Esophagus muscularis mucosa (tissue), 4 donors: ENCODE measurements around the gene PLXDC1. TPM values are rescaled to one million over a fixed set of nuclear protein-coding genes. Genes with fewer than 3 reads are reported as not detected.

Experiments used
- DNase-seq: peaks from one replicate; pipeline ENCODE4 v3.0.0-alpha.2; 2017; ENCODE audit errors: extremely low spot score
- H3K27ac ChIP-seq, 4 donors: fragments of 200-600 bp; sonication (generic); replicated peaks in 1 of 4; 1 replicate in 3 of 4; 2 replicates in 1 of 4; pipeline ENCODE4 v1.5.1; 2016 to 2019; ENCODE audit warnings: mild to moderate bottlenecking in 1 of 4
- H3K27me3 ChIP-seq, 4 donors: fragments of 200-600 bp; sonication (generic); one replicate each; pipeline versions ENCODE4 v1.5.1 to v1.6.0; 2016 to 2019
- H3K36me3 ChIP-seq, 4 donors: fragments of 200-600 bp; sonication (generic); one replicate each; pipeline ENCODE4 v1.5.1; 2016 to 2019
- H3K4me1 ChIP-seq, 4 donors: fragments of 200-600 bp; sonication (generic); one replicate each; pipeline ENCODE4 v1.5.1; 2016 to 2019
- H3K4me3 ChIP-seq, 4 donors: fragments of 200-600 bp; sonication (generic); 1 replicate in 2 of 4; 2 replicates in 2 of 4; pipeline ENCODE4 v1.5.1; 2016 to 2019; ENCODE audit warnings: mild to moderate bottlenecking in 4 of 4, moderate library complexity in 1 of 4
- H3K9me3 ChIP-seq, 4 donors: fragments of 200-600 bp; sonication (generic); 1 replicate in 3 of 4; 2 replicates in 1 of 4; pipeline ENCODE4 v1.5.1; 2016 to 2019
- CTCF ChIP-seq, 3 experiments: fragments of 200-600 bp in 2 of 3; fragments of 450-650 bp in 1 of 3; sonication (generic) in 2 of 3; IDR thresholded peaks; one replicate each; pipeline ENCODE4 v1.5.1; 2017 to 2019; ENCODE audit warnings: antibody characterized with exemption in 3 of 3, mild to moderate bottlenecking in 2 of 3, moderate library complexity in 1 of 3
- EP300 ChIP-seq: sonication (generic); formaldehyde crosslinking; IDR thresholded peaks from one replicate; pipeline ENCODE4 v1.6.1; 2017; ENCODE audit warnings: antibody characterized with exemption
- POLR2A ChIP-seq: fragments of 450-650 bp; IDR thresholded peaks from one replicate; pipeline ENCODE4 v1.6.1; 2017; ENCODE audit warnings: antibody characterized with exemption, moderate library complexity, mild to moderate bottlenecking, low read depth
- POLR2AphosphoS5 ChIP-seq, 2 donors: sonication (generic); formaldehyde crosslinking; IDR thresholded peaks; one replicate each; pipeline ENCODE4 v1.6.1; 2017; ENCODE audit warnings: antibody characterized with exemption in 2 of 2
- WGBS: methylation state at CpG from one replicate; pipeline ENCODE4 v1.1.5; 2018; 5-methylcytosine and 5-hydroxymethylcytosine counted together
- intact Hi-C: fragments of 100-400 bp; cut with DNase I; formaldehyde crosslinking; loops from one replicate; pipeline ENCODE4 v1.15.1; 2023
- total RNA-seq, 4 donors: library from RNA; depleted of rRNA; stranded (reverse); fragments of >200 nt; gene quantifications; one replicate each; pipeline versions ENCODE4 v1.1.0 to v1.2.1, GENCODE V29; 2016

PLXDC1 gene
- total RNA-seq, 4 donors from 2014 or later, result 7.5 to 17.0 (median 11.0) TPM

GRCh38 chr17:39081851-39082250 lies 69.6 kb downstream of the PLXDC1 start:
- Histone ChIP-seq H3K4me3 (no peak overlapping the region), H3K36me3 (no peaks in the 10 kb centered on the region), H3K9me3 (no peaks in the 10 kb centered on the region), H3K27ac (peak overlapping the region; percentile 34 to 59 (median 51)), H3K4me1 (peaks cover 15 to 39% (median 29%) of the 10 kb centered on the region in 4 donors), H3K27me3 (no peaks in the 10 kb centered on the region)
- intact Hi-C loops, result no loop called here
- no peak for DNase-seq
- TF ChIP-seq POLR2AphosphoS5 (IDR thresholded peaks at IDR 0.05) (no peak), POLR2A (no peak), CTCF (IDR thresholded peaks at IDR 0.05) (no peak), EP300 (no peak)
- 90% methylated on average over 1 of the region's 1 CpG for WGBS

DNA sequence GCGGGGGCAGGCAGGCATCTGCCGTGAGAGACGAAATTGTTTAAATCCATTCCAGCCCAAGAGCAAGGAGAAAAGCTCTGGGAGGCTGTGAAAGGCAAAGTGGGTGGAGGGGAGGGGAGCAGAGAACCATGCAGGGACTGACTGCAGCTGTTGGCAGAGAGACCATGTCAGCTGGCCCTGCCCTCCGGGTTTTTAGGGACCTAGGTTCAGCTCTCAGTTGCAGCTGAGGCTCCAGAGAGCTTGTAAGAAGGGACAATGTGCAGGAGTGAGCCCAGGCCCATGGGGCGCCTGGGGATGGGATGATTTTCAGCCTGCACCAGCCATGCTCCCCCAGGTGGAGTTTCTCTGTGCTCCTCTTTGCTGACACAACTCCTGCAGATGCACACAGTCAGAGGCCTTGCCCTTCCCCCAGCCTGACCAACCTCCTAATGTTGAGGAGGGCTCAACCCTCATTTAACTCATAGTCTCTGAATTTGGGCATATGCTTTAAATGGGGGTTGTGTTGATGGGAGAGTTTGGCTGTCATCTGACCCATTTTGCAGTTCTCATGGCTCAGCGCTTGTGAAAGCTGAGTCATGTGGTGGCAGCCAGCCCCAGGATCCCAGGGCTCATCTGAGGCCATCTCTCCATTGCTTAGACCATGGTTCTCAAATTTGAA lies 70.9 kb downstream of the PLXDC1 start:
- peaks cover 15 to 39% (median 29%) of the 10 kb centered on the region in 4 donors for H3K4me1 ChIP-seq

DNA sequence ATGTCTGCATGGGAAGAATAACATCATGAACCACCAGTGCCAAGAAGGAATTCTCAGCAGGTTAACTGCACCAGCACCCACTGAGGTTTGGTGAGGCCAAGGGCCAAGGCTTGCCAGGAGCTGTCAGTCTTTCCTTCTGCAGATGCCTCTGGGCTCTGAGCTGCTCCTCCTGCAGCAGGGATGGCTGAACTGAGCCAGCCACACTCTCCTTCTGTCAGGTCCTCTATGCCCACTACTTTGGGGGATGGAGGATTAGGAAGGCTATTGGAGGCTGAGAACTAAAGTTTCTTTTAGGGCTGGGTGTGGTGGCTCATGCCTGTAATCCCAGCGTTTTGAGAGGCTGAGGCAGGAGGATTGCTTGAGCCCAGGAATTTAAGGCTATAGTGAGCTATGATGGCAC lies 71.6 kb downstream of the PLXDC1 start:
- no peak for DNase-seq
- intact Hi-C loops, result no loop called here
- Histone ChIP-seq H3K4me1 (peaks cover 15 to 39% (median 29%) of the 10 kb centered on the region in 4 donors), H3K9me3 (no peaks in the 10 kb centered on the region), H3K27me3 (no peaks in the 10 kb centered on the region), H3K27ac (peak overlapping the region in 2 of 4 donors; percentile 19 to 32), H3K4me3 (no peak overlapping the region), H3K36me3 (no peaks in the 10 kb centered on the region)
- TF ChIP-seq CTCF (IDR thresholded peaks at IDR 0.05) (no peak), EP300 (no peak), POLR2AphosphoS5 (IDR thresholded peaks at IDR 0.05) (no peak), POLR2A (no peak)
- WGBS, result 88% methylated on average over 1 of the region's 1 CpG

More for the DNA sequence above, 70.9 kb downstream of the PLXDC1 start:
- no peaks in the 10 kb centered on the region for H3K36me3 ChIP-seq
- H3K4me3 ChIP-seq, result no peak overlapping the region
- no peak for TF ChIP-seq CTCF (IDR thresholded peaks at IDR 0.05)
- peak in 1 of 2 donors; percentile 6 for TF ChIP-seq POLR2AphosphoS5 (IDR thresholded peaks at IDR 0.05)
- no peaks in the 10 kb centered on the region for H3K9me3 ChIP-seq
- intact Hi-C loops, result no loop called here
- peak overlapping the region in 2 of 4 donors; percentile 19 to 32 for H3K27ac ChIP-seq
- no peak for DNase-seq
- H3K27me3 ChIP-seq, result no peaks in the 10 kb centered on the region
- WGBS, result 71% methylated on average over 6 of the region's 6 CpGs

DNA sequence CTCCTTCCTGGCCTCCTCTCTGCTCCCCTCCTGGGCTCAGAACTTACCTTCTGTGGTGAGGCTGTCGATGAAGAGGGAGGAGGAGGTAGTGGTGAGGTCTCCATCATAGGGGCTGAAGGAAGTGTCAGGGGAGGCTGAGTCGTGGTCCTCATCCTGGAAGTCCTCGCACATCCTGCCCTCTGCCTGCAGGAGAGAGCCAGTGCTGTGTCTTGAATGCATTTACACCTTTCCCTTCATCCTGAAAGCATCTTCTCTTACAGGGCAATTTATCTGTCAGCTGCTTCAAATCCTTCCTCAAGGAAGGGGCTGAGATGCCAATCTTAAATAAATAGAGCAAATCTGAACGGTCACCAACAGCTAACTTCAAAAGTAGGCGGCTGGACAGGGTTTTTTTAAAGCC lies 73.6 kb downstream of the PLXDC1 start:
- no peaks in the 10 kb centered on the region for H3K36me3 ChIP-seq
- no peaks in the 10 kb centered on the region for H3K27me3 ChIP-seq
- peaks cover 10 to 30% (median 23%) of the 10 kb centered on the region in 4 donors for H3K4me1 ChIP-seq
- H3K9me3 ChIP-seq, result no peaks in the 10 kb centered on the region
- 79% methylated on average over 5 of the region's 5 CpGs for WGBS
- H3K4me3 ChIP-seq, result no peak overlapping the region
- intact Hi-C loops, result no loop called here
- no peak for TF ChIP-seq CTCF (IDR thresholded peaks at IDR 0.05)
- no peak for TF ChIP-seq EP300
- no peak for TF ChIP-seq POLR2AphosphoS5 (IDR thresholded peaks at IDR 0.05)
- TF ChIP-seq POLR2A, result no peak
- no peak for DNase-seq
- no peak overlapping the region for H3K27ac ChIP-seq

DNA sequence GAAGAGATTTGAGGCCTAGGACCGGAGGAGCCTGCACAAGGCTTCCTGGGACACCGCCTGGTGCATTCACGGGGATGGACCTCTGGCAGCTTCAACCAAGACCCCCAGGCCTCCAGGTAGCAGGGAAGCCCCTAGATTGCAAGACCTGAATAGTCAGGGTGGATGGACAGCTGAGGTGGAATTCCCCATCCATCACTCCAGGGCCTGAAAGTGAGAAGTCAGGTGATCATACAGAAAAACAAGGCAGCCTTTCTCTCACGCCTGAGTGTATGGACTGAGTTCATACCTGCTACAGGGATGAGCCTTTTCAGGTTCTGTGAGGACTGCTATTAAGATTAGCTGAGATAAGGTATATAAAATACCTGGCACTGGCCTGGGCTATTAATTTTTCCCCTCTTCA lies 74.2 kb downstream of the PLXDC1 start:
- intact Hi-C loops, result no loop called here
- no peaks in the 10 kb centered on the region for H3K27me3 ChIP-seq
- 96% methylated on average over 4 of the region's 4 CpGs for WGBS
- no peak overlapping the region for H3K27ac ChIP-seq
- DNase-seq, result no peak
- no peak overlapping the region for H3K4me3 ChIP-seq
- TF ChIP-seq CTCF (IDR thresholded peaks at IDR 0.05) (no peak), EP300 (no peak), POLR2AphosphoS5 (IDR thresholded peaks at IDR 0.05) (no peak), POLR2A (no peak)
- no peaks in the 10 kb centered on the region for H3K36me3 ChIP-seq
- peaks cover 9 to 24% (median 21%) of the 10 kb centered on the region in 4 donors for H3K4me1 ChIP-seq
- H3K9me3 ChIP-seq, result no peaks in the 10 kb centered on the region
